Measurements from ENCODE around the gene CNTNAP1. TPM values are rescaled to one million over a fixed set of nuclear protein-coding genes. Genes with fewer than 3 reads are reported as not detected.

CNTNAP1 gene
- total RNA-seq: 38.0 and 51.6 TPM in 2 replicates

DNA sequence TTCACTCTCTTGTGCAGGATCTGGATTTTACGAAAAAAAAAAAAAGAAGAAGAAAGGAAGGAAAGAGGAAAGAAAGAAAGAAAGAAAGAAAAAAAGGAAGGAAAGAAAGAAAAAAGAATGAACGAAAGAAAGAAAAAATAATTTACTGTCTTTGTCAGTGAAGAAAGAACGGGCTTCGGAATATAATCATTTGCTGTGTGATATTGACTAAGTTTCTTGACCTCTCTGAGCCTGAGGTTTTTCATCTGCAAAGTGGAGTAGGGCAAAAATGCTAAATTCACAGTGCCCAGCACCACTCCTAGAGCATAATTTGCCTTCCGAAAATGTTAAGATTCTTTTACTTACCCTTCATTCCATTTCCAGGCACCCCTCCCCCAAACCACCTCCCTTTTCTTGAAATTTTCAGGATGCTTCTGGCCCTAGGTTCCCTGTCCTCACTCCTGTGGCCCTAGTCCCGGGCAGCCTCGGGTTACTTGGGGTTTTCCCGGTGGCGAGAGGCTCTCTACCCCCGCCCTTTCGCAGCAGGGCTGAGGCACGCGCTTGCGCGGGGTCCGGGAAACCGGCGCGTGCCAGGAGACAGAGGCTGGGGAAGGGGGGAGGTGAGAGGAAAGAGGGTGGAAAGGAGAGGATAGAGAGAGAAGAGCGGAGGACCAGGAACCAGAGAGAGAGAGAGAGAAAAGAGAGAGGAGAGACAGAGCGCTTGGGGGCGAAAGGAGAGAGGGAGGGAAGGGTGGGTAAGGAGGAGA is at the start of gene CNTNAP1:
Gene CNTNAP1 (plus strand): TSS at position 556 of the 746 bp plus-strand sequence. CDS start 299 bp downstream, outside the sequence.

GRCh38 chr17:42659079-42659931 is 23.0 kb upstream of the CNTNAP1 start, which contains the start of gene TUBG2:
Gene TUBG2 (plus strand): TSS chr17:42659284. CDS start chr17:42659504, 220 bp downstream.

GRCh38 chr17:42676424-42677011 is 5.8 kb upstream of the CNTNAP1 start, which contains the start of gene PLEKHH3:
Gene PLEKHH3 (minus strand): TSS chr17:42676994. CDS start chr17:42676563, 431 bp downstream.

GRCh38 chr17:42744806-42745617 is 62.7 kb downstream of the CNTNAP1 start, which contains the start of gene EZH1:
Gene EZH1 (minus strand): TSS chr17:42745040. CDS start chr17:42728941, 16,099 bp downstream.

Small RNAs within 50 kb of the gene (small RNA-seq; reads per million reads assigned to genes)
- gene MIR6780A: not detected

Other genes starting within 250 kb of the CNTNAP1 start
- 56.6 and 59.7 TPM in 2 replicates for gene ATP6V0A1, start 223.7 kb upstream of the CNTNAP1 start, total RNA-seq
- gene NAGLU, start 146.3 kb upstream of the CNTNAP1 start, total RNA-seq: 69.8 and 72.1 TPM in 2 replicates
- 0.12 and 0.81 TPM in 2 replicates for gene HSD17B1, start 129.6 kb upstream of the CNTNAP1 start, total RNA-seq
- gene COASY, start 120.4 kb upstream of the CNTNAP1 start, total RNA-seq: 19.1 and 23.2 TPM in 2 replicates
- 45.7 and 54.4 TPM in 2 replicates for gene MLX, start 115.4 kb upstream of the CNTNAP1 start, total RNA-seq
- gene PSMC3IP, start 104.8 kb upstream of the CNTNAP1 start, total RNA-seq: 0.97 and 1.3 TPM in 2 replicates
- 116 and 136 TPM in 2 replicates for gene RETREG3, start 73.2 kb upstream of the CNTNAP1 start, total RNA-seq
- 29.9 and 35.2 TPM in 2 replicates for gene TUBG1, start 72.8 kb upstream of the CNTNAP1 start, total RNA-seq
- 14.9 and 17.7 TPM in 2 replicates for gene TUBG2, start 23.2 kb upstream of the CNTNAP1 start, total RNA-seq
- 22.0 and 24.5 TPM in 2 replicates for gene PLEKHH3, start 5.5 kb upstream of the CNTNAP1 start, total RNA-seq
- gene CCR10, start 688 bp upstream of the CNTNAP1 start, total RNA-seq: 2.2 and 2.4 TPM in 2 replicates
- gene EZH1, start 62.5 kb downstream of the CNTNAP1 start, total RNA-seq: 32.9 and 37.8 TPM in 2 replicates
- not detected in 2 replicates for gene RAMP2, start 78.7 kb downstream of the CNTNAP1 start, total RNA-seq
- gene VPS25, start 90.9 kb downstream of the CNTNAP1 start, total RNA-seq: 40.2 and 46.8 TPM in 2 replicates
- under 0.01 TPM in 1 of 2 replicates, not detected in the other for gene WNK4, start 98.1 kb downstream of the CNTNAP1 start, total RNA-seq
- 38.1 and 48.7 TPM in 2 replicates for gene COA3, start 116.2 kb downstream of the CNTNAP1 start, total RNA-seq
- gene CNTD1, start 116.3 kb downstream of the CNTNAP1 start, total RNA-seq: not detected in 2 replicates
- gene BECN1, start 141.8 kb downstream of the CNTNAP1 start, total RNA-seq: 74.4 and 81.3 TPM in 2 replicates
- 79.7 and 83.1 TPM in 2 replicates for gene PSME3, start 150.9 kb downstream of the CNTNAP1 start, total RNA-seq
- 0.73 and 1.3 TPM in 2 replicates for gene AOC2, start 162.0 kb downstream of the CNTNAP1 start, total RNA-seq
- gene AOC3, start 168.7 kb downstream of the CNTNAP1 start, total RNA-seq: under 0.01 TPM in 1 of 2 replicates, not detected in the other
- not detected in 2 replicates for gene G6PC1, start 218.3 kb downstream of the CNTNAP1 start, total RNA-seq